Stimulated activated CD4-positive, alpha-beta T cell treated with anti-CD3 and anti-CD28 coated beads, Interleukin-1b, Interleukin-23, amount 100 ng/mL, for 24 hours (primary cell): Measurements from ENCODE around the gene MARCKSL1.
"Not testable (repeated sequence)": the region's sequence is repeated elsewhere in the genome, so short reads cannot be mapped to it uniquely, and the experiment has no call there.

Source experiments
- DNase-seq, 4 experiments: peaks; one replicate each; pipeline ENCODE4 v3.0.0-alpha.2; 2020; ENCODE audit warnings: low read depth in 4 of 4, low spot score in 1 of 4

The MARCKSL1 gene

GRCh38 chr1:32334274-32334861, 1.7 kb downstream of the MARCKSL1 start:
- no peak for DNase-seq

- no peak for DNase-seq
Observed at GRCh38 chr1:32333251-32333963, 2.6 kb downstream of the MARCKSL1 start.

DNA sequence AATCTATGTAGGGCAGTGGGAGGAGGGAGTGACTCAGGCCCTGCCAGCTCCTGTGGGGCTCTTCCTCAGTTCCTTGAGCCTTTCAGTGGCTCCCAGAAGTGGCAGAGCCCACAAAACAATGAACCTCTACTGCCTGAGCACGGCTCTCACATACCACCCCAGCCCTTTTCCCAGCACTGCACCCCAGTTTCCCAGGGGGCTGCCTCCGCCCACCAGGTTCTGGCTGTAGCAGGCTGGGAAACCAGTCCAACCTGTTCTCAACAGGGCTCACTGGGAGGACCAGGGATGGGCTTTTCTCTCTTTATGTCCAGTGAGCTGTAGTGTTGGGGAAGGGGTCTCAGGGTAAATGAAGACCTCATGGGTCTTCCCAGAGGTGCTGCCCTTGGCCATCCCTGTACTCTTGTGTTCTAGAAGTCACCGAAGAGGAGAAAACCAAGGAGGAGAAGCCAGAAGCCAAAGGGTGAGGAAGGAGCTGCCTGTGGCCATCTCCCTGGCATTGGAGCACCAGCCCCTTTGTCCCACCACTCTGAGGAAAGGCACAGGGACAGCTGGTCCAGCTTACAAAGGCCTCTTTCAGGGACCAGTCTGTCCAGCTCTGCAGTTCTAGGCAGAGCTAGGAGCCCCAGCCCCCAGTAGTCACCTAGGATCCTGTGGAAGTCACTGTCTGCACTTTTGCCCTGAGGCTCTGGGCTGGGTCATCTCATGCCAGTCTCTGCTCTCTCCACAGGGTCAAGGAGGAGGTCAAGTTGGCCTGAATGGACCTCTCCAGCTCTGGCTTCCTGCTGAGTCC, 3.5 kb downstream of the MARCKSL1 start:
- no peak for DNase-seq

DNA sequence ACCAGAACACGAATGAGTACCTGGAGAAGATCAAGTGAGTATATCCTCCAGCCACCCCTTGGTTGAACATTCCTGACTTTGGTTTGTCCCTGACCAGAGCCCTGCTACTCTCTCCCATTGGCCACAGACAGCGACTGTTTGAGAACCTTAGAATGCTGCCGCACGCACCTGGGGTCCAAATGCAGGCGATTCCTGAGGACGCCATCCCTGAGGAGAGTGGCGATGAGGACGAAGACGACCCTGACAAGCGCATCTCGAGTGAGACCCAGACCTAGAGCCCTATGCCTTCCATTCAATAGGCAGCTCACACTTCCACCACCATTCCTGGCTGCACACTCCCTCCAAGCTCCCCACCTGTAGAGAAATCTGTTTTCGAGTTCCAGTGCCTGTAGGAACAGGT, 4.5 kb downstream of the MARCKSL1 start:
- no peak for DNase-seq

DNA sequence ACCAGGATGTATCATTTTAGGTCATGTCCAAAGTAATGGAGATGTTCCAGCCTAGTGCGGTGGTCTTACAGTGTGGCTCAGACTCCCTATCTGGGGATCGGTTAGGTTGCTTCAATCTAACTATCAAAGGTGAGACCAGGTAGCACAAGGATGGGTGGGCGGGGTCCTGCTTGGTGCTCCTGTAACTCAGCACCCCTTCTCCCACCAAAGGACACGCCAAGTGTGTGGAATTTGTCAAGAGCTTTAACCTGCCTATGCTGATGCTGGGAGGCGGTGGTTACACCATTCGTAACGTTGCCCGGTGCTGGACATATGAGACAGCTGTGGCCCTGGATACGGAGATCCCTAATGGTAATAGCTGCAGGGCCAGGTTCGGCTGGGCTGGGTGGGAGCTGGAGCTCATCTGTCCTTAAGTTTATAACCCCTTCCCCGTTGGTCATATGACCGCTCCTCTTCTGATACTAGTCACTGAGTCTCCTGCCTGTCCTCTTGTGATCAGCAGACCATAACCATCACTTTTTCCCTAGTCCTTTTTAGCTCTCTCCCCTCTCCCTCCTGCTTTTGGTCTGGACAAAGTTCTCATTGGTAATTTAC, 5.4 kb downstream of the MARCKSL1 start:
- DNase-seq: no peak

DNA sequence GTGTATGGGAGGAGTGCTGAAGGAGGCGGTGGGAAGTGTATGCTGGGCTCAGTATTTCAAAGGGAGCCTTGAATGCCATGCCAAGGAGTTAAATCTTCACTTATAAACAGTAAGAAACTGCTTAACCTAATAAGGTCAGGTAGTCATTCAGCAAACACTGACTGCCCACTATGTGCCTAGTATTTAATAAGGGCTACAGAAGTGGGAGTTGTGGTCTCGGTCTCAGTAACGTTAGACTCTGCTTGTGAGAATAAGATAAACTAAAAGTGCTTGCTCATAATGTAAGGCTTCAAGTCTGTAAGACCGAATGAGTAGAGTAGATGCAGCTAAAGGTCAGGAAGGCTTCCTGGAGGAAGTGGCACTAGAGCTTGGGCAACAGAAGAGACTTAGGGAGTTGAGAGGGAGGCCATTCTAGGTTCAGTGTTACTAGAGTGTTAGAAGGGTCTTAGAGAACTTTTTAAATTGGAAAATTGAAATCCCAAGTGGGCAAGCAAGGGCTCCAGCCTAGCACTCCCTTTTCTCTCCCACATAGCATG, 6.0 kb downstream of the MARCKSL1 start:
- DNase-seq: no peak

- no peak for DNase-seq
Observed at GRCh38 chr1:32327204-32327603, 8.8 kb downstream of the MARCKSL1 start.

DNA sequence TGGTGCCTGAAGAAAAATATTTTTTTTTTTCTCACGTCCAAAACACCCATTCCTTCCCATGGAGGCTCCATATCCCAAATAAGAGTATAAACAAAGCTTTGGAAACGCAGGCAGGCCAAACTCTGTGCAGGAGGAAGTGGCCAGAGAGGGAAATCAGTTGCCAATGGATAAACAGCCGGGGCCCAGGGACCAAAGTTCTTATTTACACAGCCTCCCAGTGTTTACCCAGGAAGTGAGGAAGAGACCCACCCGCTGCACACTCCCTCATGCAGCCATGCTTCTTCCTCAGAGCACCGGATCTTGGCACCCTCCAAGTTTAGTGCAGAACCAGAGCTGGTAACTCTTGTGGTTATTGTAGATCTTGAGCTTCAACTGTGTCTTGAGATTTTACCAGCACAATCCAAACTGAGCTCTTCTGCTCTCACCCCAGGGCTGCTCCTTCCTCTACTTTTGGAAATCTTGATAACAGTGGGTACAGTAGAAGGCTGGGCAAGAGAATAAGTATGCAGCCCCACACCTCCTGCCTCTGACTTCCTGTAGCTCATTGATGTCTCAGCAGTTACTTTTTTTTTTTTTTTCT, 14.2 kb downstream of the MARCKSL1 start:
- DNase-seq: no peak

GRCh38 chr1:32318127-32318869, 17.7 kb downstream of the MARCKSL1 start:
- DNase-seq: no peak

- no peak for DNase-seq
Observed at GRCh38 chr1:32316903-32317277, 19.1 kb downstream of the MARCKSL1 start.

- no peak for DNase-seq
Observed at GRCh38 chr1:32311709-32312393, 24.2 kb downstream of the MARCKSL1 start.

DNA sequence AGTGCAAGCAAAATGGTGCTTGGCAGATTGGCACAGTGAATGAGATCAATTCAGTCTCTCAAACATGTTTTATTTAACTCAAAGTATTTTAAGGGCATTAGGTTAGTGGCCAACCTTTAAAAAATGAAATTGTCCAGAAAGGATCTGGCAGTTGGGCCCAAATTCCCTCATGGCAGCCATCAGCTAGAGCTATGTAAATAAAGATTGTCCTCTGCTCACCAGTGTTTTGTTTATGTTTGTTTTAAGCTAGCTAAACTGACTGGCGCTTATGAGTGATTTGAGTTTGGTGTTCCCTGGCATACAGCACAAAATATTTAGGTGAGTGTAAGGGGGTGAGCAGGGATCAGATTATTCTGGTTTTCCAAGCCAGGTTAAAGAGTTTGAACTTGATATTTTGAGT, 26.1 kb downstream of the MARCKSL1 start:
- no peak for DNase-seq

DNA sequence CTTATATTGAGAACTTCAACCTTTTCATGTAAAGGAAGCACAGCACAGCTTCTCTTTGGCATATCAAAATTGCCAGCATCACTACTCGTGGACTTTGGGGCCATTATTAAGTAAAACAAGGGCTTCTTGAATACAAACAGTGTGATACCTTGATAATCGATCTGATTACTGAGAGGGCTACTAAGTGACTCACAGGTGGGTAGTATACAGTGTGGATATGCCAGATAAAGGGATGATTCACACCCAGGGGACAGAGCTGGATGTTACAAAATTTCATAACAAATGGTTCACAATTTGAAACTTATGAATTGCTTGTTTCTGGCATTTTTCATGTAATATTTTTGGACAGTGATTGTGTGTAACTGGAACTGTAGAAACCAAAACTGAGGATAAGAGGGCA, 28.7 kb downstream of the MARCKSL1 start:
- no peak for DNase-seq

DNA sequence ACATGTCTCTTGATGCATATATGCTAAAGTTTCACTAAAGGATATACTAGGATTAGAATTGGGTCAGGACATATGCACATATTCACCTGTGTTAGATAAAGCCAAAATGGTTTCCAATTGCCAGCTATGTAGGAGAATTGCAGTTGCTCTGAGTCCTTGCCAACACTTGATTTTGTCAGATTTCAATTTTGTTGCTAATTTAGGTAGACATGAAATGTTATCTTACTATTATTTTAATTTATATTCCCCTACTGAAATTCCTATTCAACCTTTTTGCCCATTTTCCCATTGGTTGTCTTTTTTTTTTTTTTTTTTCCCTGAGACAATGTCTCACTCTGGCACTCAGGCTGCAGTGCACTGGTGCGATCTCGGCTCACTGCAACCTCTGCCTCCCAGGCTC, 30.7 kb downstream of the MARCKSL1 start:
- no peak for DNase-seq

GRCh38 chr1:32303997-32304622, 31.9 kb downstream of the MARCKSL1 start:
- DNase-seq: no peak

GRCh38 chr1:32303358-32303757, 32.7 kb downstream of the MARCKSL1 start:
- DNase-seq: no peak

- DNase-seq: no peak
Observed at GRCh38 chr1:32299327-32299726, 36.7 kb downstream of the MARCKSL1 start.

DNA sequence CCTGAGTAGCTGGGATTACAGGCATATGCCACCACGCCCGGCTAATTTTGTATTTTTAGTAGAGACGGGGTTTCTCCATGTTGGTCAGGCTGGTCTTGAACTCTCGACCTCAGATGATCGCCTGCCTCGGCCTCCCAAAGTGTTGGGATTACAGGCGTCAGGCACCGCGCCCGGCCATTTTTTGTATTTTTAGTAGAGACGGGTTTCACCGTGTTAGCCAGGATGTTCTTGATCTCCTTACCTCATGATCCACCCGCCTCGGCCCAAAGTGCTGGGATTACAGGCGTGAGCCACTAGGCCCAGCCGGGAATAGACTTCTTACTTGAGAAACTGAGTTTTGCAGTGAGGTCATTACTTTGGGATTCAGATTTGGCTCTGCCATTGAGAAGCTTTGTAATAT, 37.8 kb downstream of the MARCKSL1 start:
- not testable (repeated sequence) for DNase-seq

DNA sequence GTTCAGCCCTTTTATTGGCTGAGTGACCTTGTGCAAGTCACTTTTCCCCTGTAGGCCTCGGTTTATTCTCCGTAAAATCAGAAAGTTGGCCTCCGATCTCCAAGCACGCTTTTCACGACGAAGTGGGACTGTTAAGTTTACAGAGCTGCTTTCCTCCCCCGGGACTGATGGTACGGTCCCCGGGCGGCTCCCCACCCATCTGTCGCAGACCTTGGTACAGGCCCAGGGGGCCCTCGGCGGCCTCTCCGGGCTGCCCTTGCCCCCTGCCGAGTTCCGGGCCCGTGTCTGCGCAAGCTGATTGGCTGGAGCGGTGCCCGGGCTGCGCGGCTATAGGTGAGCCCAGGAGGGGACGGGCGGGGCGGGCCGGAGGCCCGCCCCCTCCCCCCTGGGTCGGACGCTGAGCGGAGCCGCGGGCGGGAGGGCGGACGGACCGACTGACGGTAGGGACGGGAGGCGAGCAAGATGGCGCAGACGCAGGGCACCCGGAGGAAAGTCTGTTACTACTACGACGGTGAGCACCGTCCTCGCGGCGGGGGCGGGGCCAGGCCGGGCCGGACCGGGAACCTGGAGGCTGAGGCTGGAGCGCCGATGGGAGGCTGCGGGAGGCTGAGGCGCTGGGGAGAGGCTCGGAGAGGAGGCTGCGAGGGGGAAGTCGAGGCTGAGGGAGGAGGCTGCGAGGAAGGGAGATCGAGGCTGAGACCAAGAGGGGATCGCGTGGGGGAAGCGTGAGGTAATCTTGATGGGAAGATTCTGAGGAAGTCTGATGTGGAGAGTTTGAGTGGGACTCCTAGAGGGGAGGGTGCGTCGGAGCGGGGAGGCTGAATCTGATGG, 44.1 kb downstream of the MARCKSL1 start, which contains the start of gene HDAC1:
Gene HDAC1, plus strand, starts transcription at position 376 of the 831 bp plus-strand sequence. Its CDS starts 87 bp downstream, at position 463.
- peak; percentile 85 to 97 (median 92) for DNase-seq
